KG1 (cell line): Measurements from ENCODE around the gene KLF16.

Source experiments
- DNase-seq: peaks from one replicate; lab custom pipeline; 2025; lab: John Stamatoyannopoulos, UW

Gene KLF16

GRCh38 chr19:1819341-1820255 lies 43.8 kb downstream of the KLF16 start:
- no peak for DNase-seq

DNA sequence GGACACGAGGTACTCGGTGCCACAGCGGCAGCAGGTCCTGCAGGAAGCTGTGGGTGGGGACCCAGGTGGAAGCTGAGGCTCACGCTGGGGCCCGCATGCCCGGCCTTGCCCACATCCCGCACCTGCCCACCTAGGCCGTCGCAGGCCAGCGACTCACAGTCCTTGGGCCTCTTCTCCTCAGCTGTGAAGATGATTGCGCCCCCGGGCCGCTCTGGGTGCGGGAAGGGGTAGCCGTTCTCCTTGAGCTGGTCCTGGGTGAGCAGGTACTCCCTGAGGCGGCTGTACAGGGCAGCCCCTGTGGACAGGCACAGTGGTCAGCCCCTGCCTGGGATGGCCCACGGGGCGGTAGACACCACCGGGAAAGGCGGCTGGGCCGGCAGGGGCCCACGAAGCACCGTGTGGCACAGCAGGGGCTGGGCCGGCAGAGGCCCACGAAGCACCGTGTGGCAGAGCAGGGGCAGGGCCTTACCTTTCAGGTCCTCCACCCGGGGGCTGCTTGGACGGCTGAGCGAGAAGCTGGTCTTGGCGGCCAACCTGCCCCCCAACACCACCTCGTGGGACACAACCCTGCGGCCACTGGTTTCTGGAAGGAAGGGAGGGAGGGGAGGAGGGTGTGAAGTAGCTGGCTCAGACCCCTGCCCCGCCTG lies 44.7 kb downstream of the KLF16 start:
- DNase-seq = no peak

DNA sequence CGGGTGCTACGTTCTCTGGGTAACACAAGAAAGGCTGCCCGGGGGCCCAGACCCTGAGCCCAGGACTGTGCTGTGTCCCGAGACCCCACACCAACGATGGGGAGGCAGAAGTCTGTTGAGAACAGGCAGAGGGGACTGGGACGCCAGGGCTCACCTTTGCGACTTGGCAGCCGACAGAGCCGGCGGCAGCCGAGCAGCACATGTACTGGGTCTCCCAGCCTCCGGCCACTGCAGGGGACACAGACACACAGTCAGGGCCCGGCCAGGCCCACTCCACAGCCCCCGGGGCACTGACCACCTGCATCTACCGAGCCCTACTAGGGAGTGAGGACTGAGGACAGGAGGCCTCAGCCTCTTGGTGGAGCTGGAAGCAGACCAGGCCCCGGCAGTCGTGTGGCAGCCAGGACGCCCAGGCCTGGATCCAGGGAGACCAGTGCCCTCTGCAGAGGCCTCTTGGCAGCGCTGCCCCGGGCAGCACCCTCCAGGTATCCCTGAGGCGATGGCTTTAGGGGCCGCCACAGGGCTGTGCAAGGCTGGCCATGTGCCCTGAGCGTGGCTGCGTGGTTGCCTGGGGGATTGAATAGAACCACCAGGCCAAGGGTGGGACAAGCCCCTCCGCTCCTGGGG lies 45.7 kb downstream of the KLF16 start:
- DNase-seq = no peak

GRCh38 chr19:1816530-1817298 lies 46.7 kb downstream of the KLF16 start:
- no peak for DNase-seq

GRCh38 chr19:1815605-1816529 lies 47.5 kb downstream of the KLF16 start:
- DNase-seq = no peak

DNA sequence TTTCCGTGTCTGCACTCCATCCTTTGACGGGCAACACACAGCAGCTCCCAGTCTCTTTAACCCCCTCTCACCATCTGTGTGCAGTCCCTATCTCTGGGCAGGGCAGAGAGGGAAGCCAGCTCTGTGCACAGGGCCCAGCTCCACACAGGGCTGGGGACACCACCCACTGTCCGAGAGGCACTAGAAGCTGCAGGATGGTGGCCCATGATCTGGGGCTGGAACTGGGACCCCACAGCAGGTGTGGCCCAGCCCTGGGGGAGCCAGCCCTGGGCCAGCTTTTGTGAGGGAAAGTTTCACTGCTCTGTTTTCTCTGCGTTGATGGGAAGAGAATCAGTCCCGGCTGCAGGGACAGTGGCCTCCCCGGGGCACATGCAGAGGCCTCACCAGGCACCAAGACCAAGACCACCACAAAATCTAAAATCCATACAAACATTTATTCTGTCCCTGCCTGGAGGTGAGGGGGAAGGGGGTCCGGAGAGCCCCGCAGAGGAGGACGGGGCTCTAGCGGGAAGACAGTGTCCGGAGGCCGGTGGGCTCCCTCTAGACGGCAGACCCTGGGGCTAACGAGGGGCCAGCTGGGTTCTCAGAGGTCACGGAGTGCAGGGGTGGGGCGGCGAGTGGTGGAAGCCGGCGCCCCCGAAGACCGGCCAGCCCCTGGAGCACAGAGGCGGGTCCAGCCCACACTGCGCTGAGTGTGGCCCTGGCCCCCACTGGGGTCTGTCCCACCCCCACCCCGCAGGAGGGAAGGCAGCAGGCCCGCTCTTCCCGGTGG lies 48.4 kb downstream of the KLF16 start:
- DNase-seq = no peak

GRCh38 chr19:1814391-1814790 lies 49.0 kb downstream of the KLF16 start:
- DNase-seq = no peak

DNA sequence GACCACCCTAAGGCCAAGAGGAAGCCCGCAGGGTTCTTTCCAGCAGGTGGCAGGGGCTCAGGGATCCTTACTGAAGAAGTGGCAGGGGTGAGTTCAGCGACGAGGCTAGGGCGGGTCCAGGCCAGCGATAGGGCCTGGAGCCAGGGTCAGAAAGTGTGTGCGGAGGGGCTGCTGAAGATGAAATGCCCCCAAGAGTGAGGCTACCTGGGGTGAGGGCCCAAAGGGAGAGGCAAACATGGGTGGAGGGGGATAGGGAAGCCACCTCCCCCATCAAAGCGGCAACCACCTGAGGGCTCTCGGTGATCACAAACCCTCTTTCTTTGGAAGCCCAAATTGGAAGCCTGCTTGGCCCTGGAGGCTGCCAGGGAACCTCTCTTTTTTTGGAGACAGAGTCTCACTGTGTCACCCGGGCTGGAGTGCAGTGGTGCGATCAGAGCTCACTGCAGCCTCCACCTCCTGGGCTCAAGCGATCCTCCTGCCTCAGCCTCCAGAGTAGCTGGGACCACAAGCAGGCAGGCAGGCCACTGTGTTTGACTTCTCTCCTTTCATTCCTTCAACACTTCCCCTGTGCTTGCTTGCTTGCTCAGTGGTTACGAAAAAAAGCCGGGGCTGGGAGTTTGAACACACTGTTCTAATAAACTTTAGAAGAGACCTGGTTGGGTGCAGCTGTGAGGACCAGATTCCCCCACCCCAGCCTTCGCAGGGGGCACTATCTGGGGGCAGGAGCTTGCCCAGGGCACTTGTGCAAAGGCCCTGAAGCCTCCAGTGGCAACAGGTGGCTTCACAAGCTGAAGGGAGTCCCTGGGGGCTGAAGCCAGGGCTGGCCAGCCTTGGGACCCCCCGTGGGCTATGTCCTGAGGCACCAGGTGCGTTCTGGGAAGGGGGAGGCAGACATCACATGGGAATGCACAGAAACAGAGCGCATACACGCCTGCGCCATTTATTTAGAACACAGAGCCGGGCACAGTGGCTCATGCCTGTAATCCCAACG lies 49.9 kb downstream of the KLF16 start:
- DNase-seq = no peak

GRCh38 chr19:1812426-1813191 lies 50.8 kb downstream of the KLF16 start:
- DNase-seq = peak; percentile 86

- DNase-seq = no peak
Observed at GRCh38 chr19:1811942-1812425, 51.4 kb downstream of the KLF16 start, which contains the start of gene ATP8B3. TSS of gene ATP8B3 (minus strand) at chr19:1812276. CDS start at chr19:1811736, 540 bp downstream.

DNA sequence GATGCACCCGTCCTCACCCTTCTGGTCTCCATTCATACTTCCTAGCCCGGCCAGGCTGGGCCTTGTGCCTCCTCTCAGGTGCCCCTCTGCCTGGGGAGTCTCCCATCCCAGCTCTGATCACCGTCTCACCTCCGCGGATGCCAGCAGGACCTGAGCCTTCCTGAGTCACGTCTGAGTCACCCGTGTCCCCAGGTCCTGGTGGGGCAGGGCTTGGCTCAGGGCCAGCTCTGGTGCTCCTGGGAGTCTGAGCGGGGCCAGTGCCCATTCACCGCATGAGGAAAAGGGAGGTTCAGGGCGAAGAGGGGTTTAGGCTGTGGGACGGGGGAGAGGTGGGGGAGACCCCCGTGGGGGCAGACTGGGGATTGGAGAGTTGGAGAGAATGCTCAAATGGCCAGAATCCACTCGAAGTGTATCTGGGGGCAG lies 51.9 kb downstream of the KLF16 start:
- DNase-seq = no peak

- DNase-seq = no peak
Observed at GRCh38 chr19:1810439-1811160, 52.8 kb downstream of the KLF16 start.

DNA sequence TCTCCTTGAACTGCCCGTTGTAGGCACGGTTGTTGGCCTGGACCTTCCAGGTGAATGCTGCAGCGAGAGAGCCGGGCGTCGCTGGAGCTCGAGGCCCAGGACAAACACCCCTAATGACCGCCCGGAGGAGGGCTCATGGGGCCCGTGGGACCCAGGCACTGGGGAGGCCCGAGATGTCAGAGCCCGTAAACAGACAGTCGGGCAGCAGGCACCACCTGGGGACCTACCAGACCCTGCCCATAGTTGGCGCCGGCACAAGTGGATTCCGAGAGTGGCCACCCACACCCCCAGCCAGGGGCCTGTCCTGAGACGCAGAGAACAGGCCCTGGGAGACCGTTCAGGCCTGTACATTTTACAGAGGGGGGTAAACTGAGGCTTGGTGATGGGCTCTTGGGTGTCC lies 53.7 kb downstream of the KLF16 start:
- DNase-seq = no peak

DNA sequence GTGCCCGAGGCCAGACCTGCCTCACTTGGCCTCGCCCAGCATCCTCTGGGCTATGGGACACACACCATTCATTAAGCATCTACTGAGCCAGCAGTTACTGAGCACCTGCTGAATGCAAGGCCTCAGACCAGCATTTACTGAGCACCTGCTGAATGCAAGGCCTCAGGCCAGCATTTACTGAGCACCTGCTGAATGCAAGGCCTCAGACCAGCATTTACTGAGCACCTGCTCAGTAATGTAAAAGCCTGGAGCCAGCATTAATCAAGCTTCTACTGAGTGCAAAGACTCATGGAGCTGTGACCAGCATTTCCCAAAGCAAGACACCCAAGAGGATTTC lies 55.0 kb downstream of the KLF16 start:
- no peak for DNase-seq

DNA sequence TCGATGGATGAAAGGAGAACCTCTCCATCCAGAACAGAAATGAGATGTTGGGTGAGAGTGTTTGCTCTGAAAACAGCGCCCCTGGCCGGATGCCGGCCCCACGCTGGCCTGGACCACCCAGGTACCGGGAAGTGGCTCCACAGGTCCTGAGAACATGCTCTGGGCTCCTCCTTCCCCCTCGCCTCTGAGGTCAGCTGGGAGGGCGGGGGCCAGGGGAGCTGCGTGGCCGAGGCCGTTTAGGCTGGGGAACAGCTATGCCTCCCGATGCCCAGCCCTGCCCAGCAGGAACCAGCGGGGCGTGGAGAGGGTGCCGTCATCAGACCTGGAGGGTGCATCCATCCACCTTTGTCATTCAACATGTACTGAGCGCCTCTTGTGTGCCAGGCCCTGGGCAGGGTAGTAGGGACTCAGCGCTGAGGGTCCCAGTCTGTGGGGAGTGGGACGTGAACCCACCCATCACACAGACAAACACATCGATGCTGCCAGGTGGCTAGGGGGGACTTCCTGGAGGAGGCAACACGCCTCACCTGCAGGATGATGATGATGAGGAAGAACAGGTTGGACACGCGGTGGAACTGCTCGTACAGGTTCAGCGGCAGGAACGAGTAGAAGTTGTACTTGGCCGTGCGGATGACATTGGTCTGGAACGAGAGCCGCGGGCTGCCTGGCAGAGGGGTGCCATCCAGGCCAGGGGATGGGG lies 55.5 kb downstream of the KLF16 start:
- no peak for DNase-seq

- DNase-seq = no peak
Observed at GRCh38 chr19:1807030-1807694, 56.2 kb downstream of the KLF16 start.
